Activated B cell treated with CpG ODN at 0.5 μM for 24 hours (primary cell): Measurements from ENCODE around the gene TSHZ1. TPM values are rescaled to one million over a fixed set of nuclear protein-coding genes. Genes with fewer than 3 reads are reported as not detected.

Experiments
- ATAC-seq: fragments of 200-7000 bp; cut with Tn5 transposase; one replicate; pipeline ENCODE4 v1.10.0; 2021; ENCODE audit warnings: low read depth, mild to moderate bottlenecking, moderate library complexity
- CTCF ChIA-PET: fragments of 350-600 bp; sonication (Branson Sonifier 250); formaldehyde crosslinking; loops from one replicate; lab custom pipeline; 2021; ENCODE audit warnings: antibody characterized with exemption; lab: Charles Lee
- POLR2A ChIA-PET: fragments of 350-600 bp; sonication (Branson Sonifier 250); formaldehyde crosslinking; loops from one replicate; lab custom pipeline; 2021; ENCODE audit warnings: antibody characterized with exemption; lab: Charles Lee
- DNase-seq: peaks from one replicate; pipeline ENCODE4 v3.0.0; 2022
- H3K27ac Mint-ChIP-seq: one replicate; pipeline ENCODE4 v1.8.0; 2020; ENCODE audit warnings: mixed read lengths
- H3K27me3 Mint-ChIP-seq: one replicate; pipeline ENCODE4 v1.8.0; 2021; ENCODE audit warnings: mixed read lengths
- H3K36me3 Mint-ChIP-seq: one replicate; pipeline ENCODE4 v1.8.0; 2021; ENCODE audit warnings: low read depth, mixed read lengths
- H3K4me1 Mint-ChIP-seq: one replicate; pipeline ENCODE4 v1.8.0; 2021; ENCODE audit warnings: mixed read lengths
- H3K4me3 Mint-ChIP-seq: one replicate; pipeline ENCODE4 v1.8.0; 2020; ENCODE audit warnings: mild to moderate bottlenecking, mixed read lengths
- H3K9me3 Mint-ChIP-seq: one replicate; pipeline ENCODE4 v1.8.0; 2020; ENCODE audit warnings: mixed read lengths
- intact Hi-C: fragments of 100-400 bp; cut with micrococcal nuclease; formaldehyde crosslinking; loops from one replicate; pipeline ENCODE4 v1.15.1; 2024
- total RNA-seq: library from RNA; stranded (reverse); gene quantifications from 2 replicates; pipeline ENCODE4 v1.2.3, GENCODE V29; 2022
- TF ChIP-seq, protein P1 (sequence below): fragments of 200-600 bp; IDR thresholded peaks from one replicate; pipeline ENCODE4 v1.8.0; 2022; ENCODE audit warnings: antibody characterized with exemption, mild to moderate bottlenecking

TSHZ1 gene
- total RNA-seq, 1 donor from 2014 or later = 8.6 TPM

DNA sequence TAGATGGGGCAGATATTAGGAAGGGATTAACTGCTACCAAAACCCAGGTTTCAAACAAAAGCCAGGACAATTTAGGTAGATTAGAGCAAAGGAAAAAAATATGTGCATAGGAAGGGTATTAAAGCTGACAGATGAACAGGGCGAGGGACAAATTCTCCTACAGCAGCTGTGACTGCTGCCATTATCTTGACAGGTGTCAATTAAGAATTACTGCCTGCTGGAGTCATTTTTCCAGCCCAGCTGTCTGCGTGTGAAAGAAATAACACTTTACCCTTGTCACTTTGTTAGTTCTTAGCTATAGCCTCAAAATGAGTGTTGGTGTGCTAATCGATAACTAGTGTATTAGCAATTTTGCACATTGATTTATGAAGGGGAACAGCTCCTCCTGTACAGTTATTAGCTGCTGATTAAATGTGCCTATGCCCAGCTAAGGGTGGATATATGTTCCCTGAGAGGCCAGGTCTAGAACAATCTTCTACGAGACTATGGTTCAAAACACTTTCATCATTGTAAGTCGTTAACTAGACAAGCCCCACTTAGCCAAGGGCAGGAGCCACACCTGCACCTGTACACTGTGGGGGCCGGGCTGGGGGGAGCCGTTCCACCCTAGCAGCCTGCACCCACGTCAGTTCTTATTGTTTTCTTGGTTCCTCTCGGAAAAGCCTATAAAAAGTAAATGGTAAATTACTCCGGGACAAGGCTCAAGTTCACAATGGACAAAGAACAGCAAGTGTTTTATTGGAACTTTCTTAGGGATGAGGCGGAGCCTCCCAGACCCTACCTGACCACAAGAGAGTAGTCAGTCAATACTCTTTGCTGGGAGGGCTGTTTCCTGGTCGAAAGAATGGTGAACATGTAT is 7.7 kb downstream of the TSHZ1 start:
- Mint-ChIP-seq H3K9me3 (no peaks in the 10 kb centered on the region), H3K27ac (no peak overlapping the region), H3K4me1 (peaks cover 18% of the 10 kb centered on the region), H3K4me3 (no peak overlapping the region), H3K36me3 (no peaks in the 10 kb centered on the region), H3K27me3 (no peaks in the 10 kb centered on the region)
- DNase-seq (no peak), ATAC-seq (no peak)
- ChIA-PET POLR2A (no interaction called here), CTCF (no interaction called here)
- intact Hi-C loops = loop anchor here (10.0 kb wide), 1 partner anchor 563 kb away; no protein-coding TSS in a partner anchor
- TF ChIP-seq, protein P1, sequence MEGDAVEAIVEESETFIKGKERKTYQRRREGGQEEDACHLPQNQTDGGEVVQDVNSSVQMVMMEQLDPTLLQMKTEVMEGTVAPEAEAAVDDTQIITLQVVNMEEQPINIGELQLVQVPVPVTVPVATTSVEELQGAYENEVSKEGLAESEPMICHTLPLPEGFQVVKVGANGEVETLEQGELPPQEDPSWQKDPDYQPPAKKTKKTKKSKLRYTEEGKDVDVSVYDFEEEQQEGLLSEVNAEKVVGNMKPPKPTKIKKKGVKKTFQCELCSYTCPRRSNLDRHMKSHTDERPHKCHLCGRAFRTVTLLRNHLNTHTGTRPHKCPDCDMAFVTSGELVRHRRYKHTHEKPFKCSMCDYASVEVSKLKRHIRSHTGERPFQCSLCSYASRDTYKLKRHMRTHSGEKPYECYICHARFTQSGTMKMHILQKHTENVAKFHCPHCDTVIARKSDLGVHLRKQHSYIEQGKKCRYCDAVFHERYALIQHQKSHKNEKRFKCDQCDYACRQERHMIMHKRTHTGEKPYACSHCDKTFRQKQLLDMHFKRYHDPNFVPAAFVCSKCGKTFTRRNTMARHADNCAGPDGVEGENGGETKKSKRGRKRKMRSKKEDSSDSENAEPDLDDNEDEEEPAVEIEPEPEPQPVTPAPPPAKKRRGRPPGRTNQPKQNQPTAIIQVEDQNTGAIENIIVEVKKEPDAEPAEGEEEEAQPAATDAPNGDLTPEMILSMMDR = no peak

DNA sequence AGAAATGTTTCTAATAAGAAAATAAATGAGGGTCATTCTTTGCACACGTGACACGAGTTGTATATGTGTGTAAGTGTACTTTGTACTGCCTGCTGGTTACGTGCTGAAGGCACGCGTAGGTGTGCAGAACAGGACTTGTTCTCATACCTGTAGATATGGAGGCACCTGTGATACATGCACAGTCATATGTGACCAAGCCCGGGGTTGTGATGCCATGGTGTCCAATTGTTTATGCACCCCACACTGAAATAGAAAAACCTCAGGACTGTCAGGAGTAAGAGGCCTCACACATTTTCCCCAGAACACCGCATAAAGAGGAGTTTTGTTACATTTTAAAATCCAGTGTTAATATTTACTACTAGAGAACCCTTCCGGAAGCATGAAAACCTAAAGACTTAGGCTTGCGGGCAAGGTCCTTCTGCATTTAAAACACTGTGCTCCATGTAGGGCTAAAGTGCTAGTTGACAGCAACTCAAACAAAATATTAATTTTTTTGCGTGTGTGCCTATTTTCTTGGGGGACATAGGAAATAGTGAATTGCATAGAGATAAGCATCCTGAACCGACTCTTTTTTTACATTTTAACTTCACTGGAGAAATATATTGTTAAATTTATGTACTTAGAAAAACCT is 9.3 kb downstream of the TSHZ1 start:
- ChIA-PET CTCF (no interaction called here), POLR2A (interaction anchor here (1.3 kb wide), 1 partner anchor 10 kb away, joined by 3 read pairs; the partner anchor contains the start of gene TSHZ1)
- H3K4me3 Mint-ChIP-seq = no peak overlapping the region
- no peaks in the 10 kb centered on the region for H3K9me3 Mint-ChIP-seq
- H3K27ac Mint-ChIP-seq = no peak overlapping the region
- DNase-seq = no peak
- intact Hi-C loops = loop anchor here (10.0 kb wide), 1 partner anchor 565 kb away; no protein-coding TSS in a partner anchor
- TF ChIP-seq, protein P1 = no peak
- H3K36me3 Mint-ChIP-seq = no peaks in the 10 kb centered on the region
- H3K27me3 Mint-ChIP-seq = no peaks in the 10 kb centered on the region
- H3K4me1 Mint-ChIP-seq = peaks cover 16% of the 10 kb centered on the region
- ATAC-seq = no peak

DNA sequence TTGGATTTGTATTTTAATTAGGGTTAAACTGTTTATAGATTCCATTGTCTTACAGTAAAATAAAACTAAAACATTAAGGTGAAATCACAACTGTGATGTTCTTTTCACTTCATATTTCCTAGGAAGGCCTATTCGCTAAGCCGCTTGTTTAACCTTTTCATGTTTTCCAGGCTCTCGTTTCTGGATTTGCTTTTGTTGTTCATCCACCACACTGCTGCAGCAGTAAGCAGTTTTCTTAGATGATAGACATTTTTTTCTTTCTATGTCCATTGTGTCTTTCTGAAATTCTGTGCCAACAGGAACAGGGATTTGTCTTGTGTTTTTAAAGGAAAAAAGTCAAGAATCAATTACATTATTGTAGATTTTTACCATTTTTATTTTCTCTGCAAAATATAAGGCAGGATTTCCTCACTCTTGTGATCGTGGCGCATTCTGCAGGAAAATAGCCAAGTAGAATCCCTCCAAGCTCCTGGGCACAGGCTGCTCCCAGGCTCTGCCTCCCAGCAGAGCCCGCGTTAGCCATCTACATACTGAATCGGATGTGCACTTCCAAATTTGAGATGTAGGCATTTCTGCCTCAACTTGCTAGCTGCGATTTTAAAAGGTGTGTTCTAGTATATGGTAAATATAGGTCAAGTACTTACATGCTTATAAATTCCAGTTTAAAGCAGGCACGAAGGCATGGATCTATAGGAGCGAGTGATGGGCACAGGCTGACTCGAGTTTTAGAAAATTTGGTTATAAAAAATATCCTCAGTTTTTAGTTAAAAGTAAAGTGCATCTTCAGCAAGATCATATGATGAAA is 10.2 kb downstream of the TSHZ1 start:
- Mint-ChIP-seq H3K27ac (no peak overlapping the region), H3K9me3 (no peaks in the 10 kb centered on the region), H3K27me3 (no peaks in the 10 kb centered on the region), H3K36me3 (no peaks in the 10 kb centered on the region), H3K4me1 (peaks cover 9% of the 10 kb centered on the region), H3K4me3 (no peak overlapping the region)
- DNase-seq = no peak
- intact Hi-C loops = no loop called here
- ChIA-PET CTCF (no interaction called here), POLR2A (interaction anchor here (1.3 kb wide), 1 partner anchor 11 kb away, joined by 3 read pairs; the partner anchor contains the start of gene TSHZ1)
- TF ChIP-seq, protein P1 = no peak
- no peak for ATAC-seq

DNA sequence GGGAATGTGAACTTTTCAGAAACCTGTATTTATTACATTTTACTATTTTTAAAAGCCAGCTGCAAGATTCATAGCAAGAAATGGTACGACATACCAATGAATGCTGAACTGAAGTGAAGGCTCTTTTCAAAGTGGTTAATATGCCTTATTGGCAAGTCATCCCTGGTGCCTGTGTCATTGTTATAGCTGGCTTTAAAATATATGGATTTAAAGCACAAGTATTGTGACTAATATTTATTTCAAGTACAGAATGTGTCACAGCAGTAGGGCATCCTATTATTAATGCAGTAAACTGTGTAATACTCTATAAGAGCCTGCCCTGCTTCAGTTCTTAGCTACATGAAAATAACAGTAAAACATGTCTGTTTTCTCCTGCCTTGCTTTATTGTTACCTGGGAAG is 10.8 kb downstream of the TSHZ1 start:
- CTCF ChIA-PET = no interaction called here
- no peaks in the 10 kb centered on the region for H3K36me3 Mint-ChIP-seq

More for the DNA sequence above, 10.8 kb downstream of the TSHZ1 start:
- TF ChIP-seq, protein P1 = no peak
- no peak for ATAC-seq
- no peak for DNase-seq
- intact Hi-C loops = no loop called here
- Mint-ChIP-seq H3K9me3 (no peaks in the 10 kb centered on the region), H3K4me3 (no peak overlapping the region), H3K27me3 (no peaks in the 10 kb centered on the region), H3K4me1 (peaks cover 6% of the 10 kb centered on the region), H3K27ac (no peak overlapping the region)
- POLR2A ChIA-PET = interaction anchor here (1.3 kb wide), 1 partner anchor 11 kb away, joined by 3 read pairs; the partner anchor contains the start of gene TSHZ1
